Type B pancreatic cell (in vitro differentiated cells): ENCODE results near the gene TMEM269. TPM values are rescaled to one million over a fixed set of nuclear protein-coding genes. Genes with fewer than 3 reads are reported as not detected.

Source experiments
- DNase-seq: peaks from one replicate; pipeline ENCODE4 v3.0.0; 2021; ENCODE audit warnings: mixed read lengths; ENCODE audit not compliant: unreplicated experiment; ENCODE audit errors: extremely low spot score
- H3K27ac Mint-ChIP-seq: 2 replicates; pipeline ENCODE4 v1.8.0; 2021; ENCODE audit warnings: mild to moderate bottlenecking, mixed read lengths
- H3K27me3 Mint-ChIP-seq: 2 replicates; pipeline ENCODE4 v1.8.0; 2021; ENCODE audit warnings: mixed read lengths
- H3K36me3 Mint-ChIP-seq: 2 replicates; pipeline ENCODE4 v1.8.0; 2021; ENCODE audit warnings: mixed read lengths
- H3K4me1 Mint-ChIP-seq: one replicate; pipeline ENCODE4 v1.8.0; 2021; ENCODE audit warnings: mixed read lengths; ENCODE audit not compliant: unreplicated experiment
- H3K4me3 Mint-ChIP-seq: 2 replicates; pipeline ENCODE4 v1.8.0; 2021; ENCODE audit warnings: mild to moderate bottlenecking, mixed read lengths
- H3K9me3 Mint-ChIP-seq: 2 replicates; pipeline ENCODE4 v1.8.0; 2021; ENCODE audit warnings: mixed read lengths
- long read RNA-seq: library from polyadenylated mRNA; unstranded; transcript quantifications from one replicate; pipeline ENCODE4 v2.0.0, GENCODE V29; 2020
- total RNA-seq: library from RNA; stranded (reverse); gene quantifications from 2 replicates; pipeline ENCODE4 v1.2.1, GENCODE V29; 2021; ENCODE audit warnings: low replicate concordance
- TF ChIP-seq, protein P1 (sequence below): fragments of 200-600 bp; sonication (generic); conservative IDR thresholded peaks from 2 replicates; pipeline ENCODE4 v1.5.0; 2021; ENCODE audit warnings: antibody characterized with exemption, mild to moderate bottlenecking

TMEM269 gene, protein sequence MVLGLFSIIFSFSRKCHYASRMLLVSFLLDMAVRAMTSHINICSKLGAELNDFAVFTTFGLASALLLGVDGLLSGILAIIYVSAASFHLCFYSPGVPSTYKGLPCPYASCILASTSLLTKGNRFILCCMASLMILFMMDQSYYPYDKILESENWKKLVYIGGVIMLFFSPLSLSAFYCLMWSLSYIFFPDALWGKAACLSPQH
- 0.41 and 0.57 TPM in 2 replicates for total RNA-seq
- long read RNA-seq, partial matches to known transcripts: 0 of 2 reads
- long read RNA-seq, other reads (novel, unspliced or antisense): 2 of 2 reads

DNA sequence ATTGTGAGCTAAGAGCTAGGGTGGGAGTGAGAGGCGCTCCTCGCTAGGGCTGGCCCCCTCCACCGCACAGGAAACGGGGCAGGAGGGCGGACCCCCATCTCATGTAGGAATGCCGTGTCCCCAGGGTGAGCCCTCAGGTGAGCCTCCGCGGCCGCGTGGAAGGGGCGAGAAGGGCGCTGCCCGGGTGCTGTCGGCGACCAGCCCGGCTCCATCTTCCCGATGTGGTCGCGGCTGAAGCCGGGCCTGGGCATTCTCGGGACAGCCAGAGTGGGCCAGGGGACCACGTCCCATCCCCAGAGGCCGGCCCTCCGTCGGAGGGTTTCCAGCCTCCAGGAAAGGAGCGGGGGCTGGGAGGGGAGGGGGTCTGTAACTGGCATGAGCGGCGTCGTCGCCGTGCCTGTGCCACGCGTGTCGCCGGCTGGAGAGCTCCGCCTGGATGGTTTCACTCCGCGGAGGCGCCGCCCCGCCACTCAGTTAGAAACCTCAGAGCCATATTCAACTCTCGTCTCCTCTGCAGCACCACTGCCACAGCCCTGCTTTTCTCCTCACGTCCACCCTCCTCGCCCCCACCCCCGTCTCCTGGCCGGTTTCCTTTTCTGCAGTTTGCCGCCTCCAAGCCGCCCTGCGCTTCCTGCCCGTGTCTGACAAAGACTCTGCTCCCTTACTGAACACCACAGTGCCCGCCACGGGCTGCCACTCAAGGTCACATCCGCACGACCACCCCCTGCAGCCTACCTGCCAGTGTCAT, at the start of gene TMEM269:
TSS of gene TMEM269 (plus strand) at position 46 of the 748 bp plus-strand sequence. CDS start 4,903 bp downstream, outside the sequence.
- Mint-ChIP-seq H3K27ac (no peak within 1 kb of the TSS), H3K27me3 (no peaks in the 10 kb centered on the region)
- TF ChIP-seq, protein P1, sequence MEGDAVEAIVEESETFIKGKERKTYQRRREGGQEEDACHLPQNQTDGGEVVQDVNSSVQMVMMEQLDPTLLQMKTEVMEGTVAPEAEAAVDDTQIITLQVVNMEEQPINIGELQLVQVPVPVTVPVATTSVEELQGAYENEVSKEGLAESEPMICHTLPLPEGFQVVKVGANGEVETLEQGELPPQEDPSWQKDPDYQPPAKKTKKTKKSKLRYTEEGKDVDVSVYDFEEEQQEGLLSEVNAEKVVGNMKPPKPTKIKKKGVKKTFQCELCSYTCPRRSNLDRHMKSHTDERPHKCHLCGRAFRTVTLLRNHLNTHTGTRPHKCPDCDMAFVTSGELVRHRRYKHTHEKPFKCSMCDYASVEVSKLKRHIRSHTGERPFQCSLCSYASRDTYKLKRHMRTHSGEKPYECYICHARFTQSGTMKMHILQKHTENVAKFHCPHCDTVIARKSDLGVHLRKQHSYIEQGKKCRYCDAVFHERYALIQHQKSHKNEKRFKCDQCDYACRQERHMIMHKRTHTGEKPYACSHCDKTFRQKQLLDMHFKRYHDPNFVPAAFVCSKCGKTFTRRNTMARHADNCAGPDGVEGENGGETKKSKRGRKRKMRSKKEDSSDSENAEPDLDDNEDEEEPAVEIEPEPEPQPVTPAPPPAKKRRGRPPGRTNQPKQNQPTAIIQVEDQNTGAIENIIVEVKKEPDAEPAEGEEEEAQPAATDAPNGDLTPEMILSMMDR: no peak

DNA sequence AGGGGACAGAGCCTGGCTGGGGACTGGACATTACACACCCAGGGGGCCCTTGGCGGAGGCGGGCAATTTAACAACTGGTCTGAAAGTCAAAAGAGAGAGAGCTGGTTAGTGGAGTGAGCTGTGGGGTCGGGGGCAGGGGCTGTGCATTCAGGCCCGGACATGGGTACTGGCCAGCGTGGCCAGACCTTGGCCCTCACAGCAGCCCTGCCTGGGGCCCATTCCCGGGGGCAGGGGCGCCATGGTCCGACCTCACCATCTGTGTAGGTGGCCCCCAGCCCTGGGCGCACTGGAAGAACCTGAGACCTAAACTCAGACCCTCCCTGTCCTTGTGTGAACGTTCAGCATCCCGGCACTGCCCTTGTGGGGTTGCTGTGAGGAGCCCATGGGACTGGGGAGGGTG, 49.7 kb upstream of the TMEM269 start:
- TF ChIP-seq, protein P1: no peak
- no peaks in the 10 kb centered on the region for H3K36me3 Mint-ChIP-seq
- no peak overlapping the region for H3K27ac Mint-ChIP-seq
- H3K4me1 Mint-ChIP-seq: peaks cover 3% of the 10 kb centered on the region
- no peak for DNase-seq
- H3K9me3 Mint-ChIP-seq: no peaks in the 10 kb centered on the region
- H3K4me3 Mint-ChIP-seq: no peak overlapping the region
- no peaks in the 10 kb centered on the region for H3K27me3 Mint-ChIP-seq

More for the DNA sequence above, at the start of gene TMEM269:
- H3K4me1 Mint-ChIP-seq: no peaks in the 10 kb centered on the region
- no peaks in the 10 kb centered on the region for H3K9me3 Mint-ChIP-seq
- H3K4me3 Mint-ChIP-seq: no peak within 1 kb of the TSS
- DNase-seq: no peak
- peaks cover 17% of the 10 kb centered on the region for H3K36me3 Mint-ChIP-seq

DNA sequence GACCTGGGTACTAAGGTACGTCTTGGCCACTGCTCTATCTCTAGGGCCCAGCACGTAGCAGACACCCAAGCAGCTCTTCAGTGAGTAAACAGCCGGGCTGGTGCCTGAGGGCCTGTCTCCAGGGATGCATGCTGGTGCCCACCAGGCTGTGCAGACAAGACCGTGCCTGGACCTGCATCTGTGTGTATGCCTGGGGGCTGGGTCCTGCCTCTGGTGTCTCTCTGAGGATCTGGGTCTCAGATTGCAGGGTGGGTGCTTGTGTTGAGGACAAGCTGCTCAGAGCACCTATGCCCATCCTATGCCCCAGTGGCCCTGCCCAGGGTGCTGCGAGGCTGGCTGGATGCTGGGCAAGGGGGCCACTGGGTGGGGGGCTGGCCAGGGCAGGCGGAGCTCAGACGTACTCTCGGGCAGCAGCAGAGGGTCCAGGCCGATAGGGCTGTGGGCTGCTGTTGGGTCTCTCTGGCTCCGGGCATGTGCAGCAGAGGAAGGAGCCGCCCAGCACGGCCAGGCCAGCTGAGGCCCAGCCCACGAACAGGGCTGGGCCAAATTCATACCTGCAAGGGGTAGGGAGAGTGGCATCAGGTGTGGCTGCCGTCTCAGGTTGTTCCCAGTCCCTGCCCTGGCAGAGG, 49.2 kb upstream of the TMEM269 start:
- Mint-ChIP-seq H3K27me3 (no peaks in the 10 kb centered on the region), H3K27ac (no peak overlapping the region), H3K4me1 (peaks cover 3% of the 10 kb centered on the region), H3K9me3 (no peaks in the 10 kb centered on the region), H3K36me3 (no peaks in the 10 kb centered on the region), H3K4me3 (no peak overlapping the region)
- TF ChIP-seq, protein P1: no peak
- DNase-seq: no peak

DNA sequence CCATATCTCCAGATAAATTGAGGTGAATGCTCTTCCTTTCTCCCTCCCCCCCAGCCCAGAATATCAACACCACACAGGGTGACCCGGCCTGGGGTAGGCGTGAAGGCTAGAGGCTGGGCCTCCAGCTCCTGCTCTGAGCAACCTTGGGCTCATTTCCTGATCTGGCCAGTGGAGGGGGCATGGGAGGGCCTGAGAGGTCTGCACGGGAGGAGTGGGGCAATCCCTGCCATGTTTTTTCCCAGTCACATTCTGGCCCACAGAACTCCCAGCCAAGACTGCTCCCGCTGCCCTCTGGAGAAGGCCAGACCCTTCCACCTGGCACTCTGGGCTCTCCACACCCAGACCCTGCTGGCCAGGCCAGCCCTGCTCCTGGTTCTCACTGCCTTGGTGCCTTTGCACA, 48.6 kb upstream of the TMEM269 start:
- peaks cover 3% of the 10 kb centered on the region for H3K4me1 Mint-ChIP-seq
- TF ChIP-seq, protein P1: peak; percentile 44
- H3K4me3 Mint-ChIP-seq: no peak overlapping the region
- no peaks in the 10 kb centered on the region for H3K9me3 Mint-ChIP-seq
- DNase-seq: no peak
- no peak overlapping the region for H3K27ac Mint-ChIP-seq
- no peaks in the 10 kb centered on the region for H3K36me3 Mint-ChIP-seq
- no peaks in the 10 kb centered on the region for H3K27me3 Mint-ChIP-seq

DNA sequence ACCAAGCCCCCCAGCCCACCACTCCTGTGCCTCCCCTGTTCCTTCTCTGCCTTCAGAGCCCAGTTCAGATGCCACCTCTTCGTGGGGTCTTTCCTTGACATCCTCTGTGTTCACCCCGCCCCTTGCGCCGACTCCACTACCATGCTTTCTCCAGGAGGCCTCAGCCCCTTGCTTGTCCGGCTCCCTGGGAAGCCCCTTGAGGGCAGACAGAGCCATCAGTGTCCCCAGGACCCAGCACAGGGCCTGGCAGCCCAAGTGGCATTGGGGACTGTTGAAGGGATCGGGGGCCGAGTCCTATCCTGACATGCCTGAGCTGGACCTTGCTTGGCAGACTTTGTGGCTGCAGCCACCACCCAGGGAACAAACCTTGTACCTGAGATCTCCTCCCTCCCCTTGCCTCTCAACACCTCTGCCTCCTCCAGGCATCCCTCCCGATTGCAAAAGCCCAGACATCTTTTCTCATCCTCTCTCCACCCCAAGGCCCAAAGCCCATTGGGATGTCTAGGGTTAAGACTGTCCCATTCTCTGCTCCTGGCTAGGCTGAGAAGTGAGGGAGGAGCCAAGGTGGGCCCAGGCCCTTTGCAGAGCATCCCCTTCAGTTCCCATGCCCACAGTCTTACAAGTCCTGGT, 48.1 kb upstream of the TMEM269 start:
- peaks cover 3% of the 10 kb centered on the region for H3K4me1 Mint-ChIP-seq
- DNase-seq: no peak
- no peak overlapping the region for H3K27ac Mint-ChIP-seq
- H3K4me3 Mint-ChIP-seq: no peak overlapping the region
- no peaks in the 10 kb centered on the region for H3K9me3 Mint-ChIP-seq
- H3K27me3 Mint-ChIP-seq: no peaks in the 10 kb centered on the region
- H3K36me3 Mint-ChIP-seq: no peaks in the 10 kb centered on the region
- TF ChIP-seq, protein P1: no peak
